Measurements from ENCODE around the gene TOLLIP. TPM values are rescaled to one million over a fixed set of nuclear protein-coding genes. Genes with fewer than 3 reads are reported as not detected.
A peak's percentile ranks its signal among the peaks of the same experiment; 100 is the strongest.

The TOLLIP gene
- total RNA-seq, 1 donor from 2014 or later, result 71.1 TPM

DNA sequence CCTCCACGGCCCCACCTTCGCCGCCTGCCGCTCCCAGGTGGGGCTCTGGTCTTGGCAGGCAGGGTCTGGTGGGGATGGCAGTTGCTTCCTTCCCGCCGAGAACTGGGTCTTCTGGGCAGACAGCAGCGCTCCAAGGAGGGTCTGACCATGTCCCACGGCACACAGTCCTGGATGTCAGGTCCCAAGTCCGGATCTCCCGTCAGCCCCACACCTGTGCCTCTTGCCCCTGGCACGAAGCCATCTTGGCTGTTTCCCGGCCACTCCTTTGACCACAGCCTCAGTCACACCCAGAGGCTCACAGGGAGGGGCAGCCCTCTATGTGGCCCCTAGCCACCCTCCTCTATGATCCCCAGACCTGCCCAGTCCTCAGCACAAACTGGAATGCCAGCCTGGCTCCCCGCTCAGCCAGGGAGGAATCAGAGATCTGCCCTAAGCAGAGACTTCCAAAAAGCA lies 72.3 kb downstream of the TOLLIP start:
- DNase-seq (no peak), ATAC-seq (no peak)
- Histone ChIP-seq H3K36me3 (no peaks in the 10 kb centered on the region), H3K9me3 (no peaks in the 10 kb centered on the region), H3K4me3 (no peak overlapping the region), H3K4me1 (no peaks in the 10 kb centered on the region), H3K27ac (no peak overlapping the region), H3K27me3 (no peaks in the 10 kb centered on the region)
- intact Hi-C loops (cut with DNase I), result no loop called here
- TF ChIP-seq, protein P1, sequence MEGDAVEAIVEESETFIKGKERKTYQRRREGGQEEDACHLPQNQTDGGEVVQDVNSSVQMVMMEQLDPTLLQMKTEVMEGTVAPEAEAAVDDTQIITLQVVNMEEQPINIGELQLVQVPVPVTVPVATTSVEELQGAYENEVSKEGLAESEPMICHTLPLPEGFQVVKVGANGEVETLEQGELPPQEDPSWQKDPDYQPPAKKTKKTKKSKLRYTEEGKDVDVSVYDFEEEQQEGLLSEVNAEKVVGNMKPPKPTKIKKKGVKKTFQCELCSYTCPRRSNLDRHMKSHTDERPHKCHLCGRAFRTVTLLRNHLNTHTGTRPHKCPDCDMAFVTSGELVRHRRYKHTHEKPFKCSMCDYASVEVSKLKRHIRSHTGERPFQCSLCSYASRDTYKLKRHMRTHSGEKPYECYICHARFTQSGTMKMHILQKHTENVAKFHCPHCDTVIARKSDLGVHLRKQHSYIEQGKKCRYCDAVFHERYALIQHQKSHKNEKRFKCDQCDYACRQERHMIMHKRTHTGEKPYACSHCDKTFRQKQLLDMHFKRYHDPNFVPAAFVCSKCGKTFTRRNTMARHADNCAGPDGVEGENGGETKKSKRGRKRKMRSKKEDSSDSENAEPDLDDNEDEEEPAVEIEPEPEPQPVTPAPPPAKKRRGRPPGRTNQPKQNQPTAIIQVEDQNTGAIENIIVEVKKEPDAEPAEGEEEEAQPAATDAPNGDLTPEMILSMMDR (IDR thresholded peaks at IDR 0.05), result no peak

DNA sequence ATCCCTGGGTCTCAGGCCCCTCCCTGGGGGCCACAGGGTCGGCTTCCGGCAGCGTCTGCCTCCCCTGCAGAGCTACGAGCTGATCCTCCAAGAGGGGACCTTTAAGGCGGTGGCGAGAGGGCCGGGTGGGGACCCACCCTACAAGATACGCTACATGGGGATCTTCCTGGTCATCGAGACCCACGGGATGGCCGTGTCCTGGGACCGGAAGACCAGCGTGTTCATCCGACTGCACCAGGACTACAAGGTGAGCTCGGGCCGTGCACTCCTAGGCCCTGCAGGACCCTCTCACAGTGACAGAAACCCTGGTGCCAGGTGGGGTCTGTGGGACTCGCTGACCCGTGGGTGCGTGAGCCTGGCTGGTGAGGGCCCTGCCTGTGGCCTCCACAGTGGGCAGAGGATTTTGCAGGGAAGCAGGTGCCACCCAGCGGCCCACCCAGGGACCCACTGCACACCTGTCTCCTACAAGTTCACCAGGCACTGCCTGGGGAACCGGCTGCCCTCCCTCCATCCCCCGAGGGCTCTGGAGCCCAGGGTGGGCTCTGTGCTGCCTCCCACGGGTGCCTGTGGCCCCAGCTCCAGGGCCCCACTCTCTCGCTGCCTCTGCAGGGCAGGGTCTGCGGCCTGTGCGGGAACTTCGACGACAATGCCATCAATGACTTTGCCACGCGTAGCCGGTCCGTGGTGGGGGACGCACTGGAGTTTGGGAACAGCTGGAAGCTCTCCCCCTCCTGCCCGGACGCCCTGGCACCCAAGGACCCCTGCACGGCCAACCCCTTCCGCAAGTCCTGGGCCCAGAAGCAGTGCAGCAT lies 72.9 kb downstream of the TOLLIP start:
- DNase-seq (peak; percentile 53), ATAC-seq (no peak)
- TF ChIP-seq, protein P1 (IDR thresholded peaks at IDR 0.05), result no peak
- H3K4me3 ChIP-seq, result no peak overlapping the region
- no peaks in the 10 kb centered on the region for H3K4me1 ChIP-seq
- intact Hi-C loops (cut with DNase I), result no loop called here
- no peaks in the 10 kb centered on the region for H3K9me3 ChIP-seq
- H3K36me3 ChIP-seq, result no peaks in the 10 kb centered on the region
- H3K27ac ChIP-seq, result no peak overlapping the region
- no peaks in the 10 kb centered on the region for H3K27me3 ChIP-seq

DNA sequence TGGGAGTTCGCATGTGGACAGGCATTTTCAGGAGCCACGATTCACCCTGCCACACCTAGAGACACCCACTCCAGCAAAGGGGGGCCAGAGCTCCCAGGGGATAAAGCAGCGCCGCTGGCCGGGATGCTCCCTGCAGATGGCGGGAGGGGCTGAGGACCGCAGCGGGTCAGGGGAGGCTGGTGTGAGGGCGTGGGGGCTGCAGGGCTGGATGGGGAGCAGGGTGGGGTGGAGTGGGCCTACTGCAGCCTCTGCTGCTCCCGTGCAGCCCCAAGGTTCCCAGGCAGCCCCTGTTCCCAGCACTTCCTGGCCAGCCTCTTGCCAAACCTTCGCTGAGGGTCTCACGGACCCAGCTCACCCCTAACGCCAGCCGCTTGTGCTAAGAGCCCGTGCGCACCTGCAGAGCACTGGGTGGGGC lies 73.5 kb downstream of the TOLLIP start:
- intact Hi-C loops (cut with DNase I), result no loop called here
- H3K27ac ChIP-seq, result no peak overlapping the region
- DNase-seq (peak; percentile 61), ATAC-seq (no peak)
- H3K36me3 ChIP-seq, result no peaks in the 10 kb centered on the region
- no peak overlapping the region for H3K4me3 ChIP-seq
- H3K27me3 ChIP-seq, result no peaks in the 10 kb centered on the region
- H3K9me3 ChIP-seq, result no peaks in the 10 kb centered on the region
- no peaks in the 10 kb centered on the region for H3K4me1 ChIP-seq
- TF ChIP-seq, protein P1 (IDR thresholded peaks at IDR 0.05), result no peak

DNA sequence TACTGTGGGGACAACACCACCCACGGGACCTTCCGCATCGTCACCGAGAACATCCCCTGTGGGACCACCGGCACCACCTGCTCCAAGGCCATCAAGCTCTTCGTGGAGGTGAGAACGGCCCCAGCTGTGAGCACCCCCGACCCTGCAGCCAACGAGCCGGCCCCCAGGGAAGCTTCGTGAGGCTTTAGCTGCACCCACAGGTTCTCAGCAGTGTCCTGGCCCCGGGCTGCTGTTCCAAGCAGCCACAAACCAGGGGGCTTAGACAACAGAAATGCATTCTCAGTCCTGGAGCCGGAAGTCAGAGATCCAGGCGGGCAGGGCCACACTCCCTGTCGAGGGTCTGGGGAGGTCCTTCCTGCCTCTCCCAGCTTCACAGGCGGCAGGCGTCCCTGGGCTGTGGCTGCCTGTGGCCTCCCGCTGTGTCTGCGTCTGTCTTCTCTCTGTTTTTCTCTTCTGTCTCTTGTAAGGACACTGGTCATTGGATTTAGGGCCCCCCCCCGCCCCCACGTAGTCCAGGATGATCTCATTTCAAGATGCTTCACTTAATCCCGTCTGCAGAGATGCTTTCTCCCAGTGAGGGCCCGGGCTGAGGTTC lies 74.0 kb downstream of the TOLLIP start:
- Histone ChIP-seq H3K27ac (no peak overlapping the region), H3K36me3 (no peaks in the 10 kb centered on the region), H3K4me3 (no peak overlapping the region), H3K27me3 (no peaks in the 10 kb centered on the region), H3K4me1 (no peaks in the 10 kb centered on the region), H3K9me3 (no peaks in the 10 kb centered on the region)
- TF ChIP-seq, protein P1 (IDR thresholded peaks at IDR 0.05), result no peak
- intact Hi-C loops (cut with DNase I), result no loop called here
- peak; percentile 44 for DNase-seq
- ATAC-seq, result no peak

DNA sequence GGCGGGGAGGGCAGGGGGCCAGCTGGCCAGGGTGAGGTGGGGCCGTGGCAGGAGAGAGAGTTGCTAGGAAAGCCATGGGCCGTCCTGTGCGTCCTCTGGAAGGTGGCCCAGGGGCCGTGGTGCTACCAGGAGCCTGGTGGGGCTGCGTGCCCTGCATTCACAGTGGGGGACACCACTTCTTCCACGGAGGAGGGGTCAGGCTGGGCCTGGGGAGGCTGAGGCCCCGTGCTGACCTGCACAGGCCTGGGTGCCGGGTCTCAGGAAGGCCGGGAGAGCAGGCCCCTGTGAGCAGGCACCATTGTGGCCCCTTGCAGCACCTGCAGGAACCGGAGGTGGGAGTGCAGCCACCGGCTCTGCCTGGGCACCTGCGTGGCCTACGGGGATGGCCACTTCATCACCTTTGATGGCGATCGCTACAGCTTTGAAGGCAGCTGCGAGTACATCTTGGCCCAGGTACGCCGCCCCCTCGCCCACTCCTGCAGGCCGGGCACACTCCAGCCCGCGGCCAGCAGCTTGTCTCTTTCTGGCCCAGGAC lies 74.6 kb downstream of the TOLLIP start:
- DNase-seq, result peak; percentile 51
- intact Hi-C loops (cut with DNase I), result no loop called here
- no peaks in the 10 kb centered on the region for H3K36me3 ChIP-seq

More for the DNA sequence above, 74.6 kb downstream of the TOLLIP start:
- TF ChIP-seq, protein P1 (IDR thresholded peaks at IDR 0.05), result no peak
- H3K4me3 ChIP-seq, result no peak overlapping the region
- no peak for ATAC-seq
- H3K9me3 ChIP-seq, result no peaks in the 10 kb centered on the region
- H3K4me1 ChIP-seq, result no peaks in the 10 kb centered on the region
- H3K27me3 ChIP-seq, result no peaks in the 10 kb centered on the region
- H3K27ac ChIP-seq, result no peak overlapping the region

Data from upper lobe of right lung (tissue), 1 donor.